ENCODE results near the gene PAQR9. TPM values are rescaled to one million over a fixed set of nuclear protein-coding genes. Genes with fewer than 3 reads are reported as not detected.
A peak's percentile ranks its signal among the peaks of the same experiment; 100 is the strongest.

The PAQR9 gene
- total RNA-seq, 5 donors from 2014 or later (not counting 1 experiment from before 2014, with no cell fraction given) = not detected

DNA sequence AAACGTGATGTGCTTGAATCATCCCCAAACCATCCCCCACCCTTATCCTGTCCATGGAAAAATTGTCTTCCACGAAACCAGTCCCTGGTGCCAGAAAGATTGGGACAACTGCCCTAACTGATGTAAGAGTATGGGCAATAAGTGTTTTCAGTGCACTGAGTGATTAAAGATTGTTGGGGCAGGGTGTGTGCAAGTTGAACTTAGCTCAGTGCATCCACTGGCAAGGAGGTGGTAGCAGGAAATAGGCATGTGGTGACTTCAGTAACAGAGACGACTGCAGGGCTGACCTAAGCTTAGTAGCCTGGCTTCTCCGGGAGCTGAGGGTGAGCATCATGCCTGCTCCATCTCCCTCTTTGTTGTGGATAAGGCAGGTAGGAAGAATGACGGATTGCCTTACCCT, 27.5 kb downstream of the PAQR9 start:
- Histone ChIP-seq H3K27me3 (replicated peaks in 1 of 2; ENCODE audit: control insufficient read depth in 2 of 2, extremely low read depth in 1 of 2, insufficient read depth in 2 of 2, low read length in 1 of 2) (peaks cover 2 to 7% of the 10 kb centered on the region in 2 experiments), H3K36me3 (ENCODE audit: control insufficient read depth in 2 of 2, extremely low read depth in 1 of 2, insufficient read depth in 1 of 2, low read length in 1 of 2) (no peaks in the 10 kb centered on the region), H3K4me3 (ENCODE audit: control insufficient read depth in 1 of 2, extremely low read depth in 1 of 2, low read length in 1 of 2) (no peak overlapping the region), H3K4me1 (ENCODE audit: control insufficient read depth in 1 of 2, extremely low read depth in 1 of 2, insufficient read depth in 2 of 2, low read length in 2 of 2) (no peaks in the 10 kb centered on the region), H3K9me3 (no peaks in the 10 kb centered on the region), H3K27ac (ENCODE audit: low read length) (no peak overlapping the region)
- DNase-seq = no peak
- H3K27me3 Mint-ChIP-seq = peaks cover 5 to 6% of the 10 kb centered on the region in 2 donors
- ATAC-seq (replicated peaks in 1 of 4) = no peak
- WGBS (ENCODE audit: insufficient coverage) = 80% methylated on average over 2 of the region's 5 CpGs
- no peak overlapping the region for H3K27ac Mint-ChIP-seq
- H3K4me1 Mint-ChIP-seq = no peaks in the 10 kb centered on the region
- H3K36me3 Mint-ChIP-seq = no peaks in the 10 kb centered on the region
- no peak overlapping the region for H3K4me3 Mint-ChIP-seq
- H3K9me3 Mint-ChIP-seq = no peaks in the 10 kb centered on the region
- ChIA-PET CTCF (no interaction called here), POLR2A (no interaction called here)

DNA sequence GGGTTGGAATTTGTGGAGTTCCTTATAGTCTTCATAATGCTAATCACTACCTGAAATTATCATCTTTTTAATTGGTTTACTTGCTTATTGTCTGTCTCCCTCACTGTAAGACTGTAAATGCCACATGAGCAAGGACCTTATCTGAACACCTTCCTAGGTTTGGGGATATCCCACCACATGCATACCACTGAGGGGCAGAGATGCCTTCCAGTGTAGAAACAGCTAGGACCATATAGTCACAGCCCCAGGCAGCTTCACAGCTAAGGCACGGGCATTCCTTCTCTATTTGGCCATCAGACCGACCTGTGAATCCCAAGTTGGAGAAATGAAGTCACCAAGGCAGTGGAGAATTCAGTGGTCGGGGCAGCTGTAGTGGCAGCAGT, 28.6 kb downstream of the PAQR9 start:
- Histone ChIP-seq H3K9me3 (no peaks in the 10 kb centered on the region), H3K4me3 (ENCODE audit: control insufficient read depth in 1 of 2, extremely low read depth in 1 of 2, low read length in 1 of 2) (no peak overlapping the region), H3K4me1 (ENCODE audit: control insufficient read depth in 1 of 2, extremely low read depth in 1 of 2, insufficient read depth in 2 of 2, low read length in 2 of 2) (no peaks in the 10 kb centered on the region), H3K36me3 (ENCODE audit: control insufficient read depth in 2 of 2, extremely low read depth in 1 of 2, insufficient read depth in 1 of 2, low read length in 1 of 2) (no peaks in the 10 kb centered on the region), H3K27ac (ENCODE audit: low read length) (no peak overlapping the region), H3K27me3 (replicated peaks in 1 of 2; ENCODE audit: control insufficient read depth in 2 of 2, extremely low read depth in 1 of 2, insufficient read depth in 2 of 2, low read length in 1 of 2) (peaks cover 2 to 7% of the 10 kb centered on the region in 2 experiments)
- POLR2A ChIA-PET = no interaction called here
- H3K4me3 Mint-ChIP-seq = no peak overlapping the region
- H3K27me3 Mint-ChIP-seq = peaks cover 4 to 5% of the 10 kb centered on the region in 2 donors
- no peaks in the 10 kb centered on the region for H3K4me1 Mint-ChIP-seq
- no peaks in the 10 kb centered on the region for H3K9me3 Mint-ChIP-seq
- WGBS (ENCODE audit: insufficient coverage) = 90% methylated on average over 3 of the region's 3 CpGs
- H3K27ac Mint-ChIP-seq = no peak overlapping the region
- ATAC-seq (replicated peaks in 1 of 4) = no peak
- H3K36me3 Mint-ChIP-seq = no peaks in the 10 kb centered on the region
- no peak for DNase-seq
- CTCF ChIA-PET = interaction anchor here in 1 of 2 donors (0.7 kb wide), 1 partner anchor 104 kb away, joined by 3 read pairs; no protein-coding TSS in a partner anchor

DNA sequence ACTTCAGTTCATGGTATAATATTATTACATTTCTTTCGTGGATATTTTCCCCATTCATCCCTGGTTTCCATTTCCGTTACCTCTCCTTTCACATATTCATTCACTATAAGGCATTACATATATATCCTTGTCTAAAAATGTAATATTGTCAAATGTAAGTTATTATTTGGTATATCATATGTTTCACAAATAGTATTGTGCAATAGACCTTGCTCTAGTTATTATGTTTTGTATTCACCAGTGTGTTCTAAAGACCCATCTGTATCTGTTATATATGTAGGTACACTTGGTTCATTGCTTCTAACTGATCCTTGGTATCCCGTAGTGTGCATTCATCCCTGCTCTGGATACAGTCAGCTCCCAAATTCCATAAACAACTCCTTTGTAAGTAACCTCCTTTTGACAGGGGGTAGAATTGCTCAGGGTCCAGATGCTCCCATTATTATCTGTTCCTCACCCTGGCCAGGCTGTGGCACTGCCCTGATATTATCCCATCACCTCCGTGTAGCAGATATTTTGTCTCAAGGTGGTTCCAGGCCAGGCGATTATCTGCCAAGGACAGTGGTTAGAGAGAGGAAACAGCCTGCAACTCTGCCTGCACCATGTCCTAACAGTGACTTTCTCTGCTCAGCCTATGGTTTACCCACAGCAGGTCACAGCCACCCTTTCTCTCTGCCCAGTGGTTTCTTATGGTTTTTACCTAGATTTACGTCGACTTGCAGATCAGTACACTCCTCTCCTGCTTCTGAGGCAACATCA, 29.2 kb downstream of the PAQR9 start:
- DNase-seq = no peak
- Histone ChIP-seq H3K27me3 (replicated peaks in 1 of 2; ENCODE audit: control insufficient read depth in 2 of 2, extremely low read depth in 1 of 2, insufficient read depth in 2 of 2, low read length in 1 of 2) (peaks cover 2 to 7% of the 10 kb centered on the region in 2 experiments), H3K27ac (ENCODE audit: low read length) (no peak overlapping the region), H3K4me1 (ENCODE audit: control insufficient read depth in 1 of 2, extremely low read depth in 1 of 2, insufficient read depth in 2 of 2, low read length in 2 of 2) (no peaks in the 10 kb centered on the region), H3K36me3 (ENCODE audit: control insufficient read depth in 2 of 2, extremely low read depth in 1 of 2, insufficient read depth in 1 of 2, low read length in 1 of 2) (no peaks in the 10 kb centered on the region), H3K4me3 (ENCODE audit: control insufficient read depth in 1 of 2, extremely low read depth in 1 of 2, low read length in 1 of 2) (no peak overlapping the region), H3K9me3 (no peaks in the 10 kb centered on the region)
- Mint-ChIP-seq H3K27me3 (peaks cover 4 to 5% of the 10 kb centered on the region in 2 donors), H3K27ac (no peak overlapping the region), H3K4me3 (no peak overlapping the region), H3K9me3 (no peaks in the 10 kb centered on the region), H3K36me3 (no peaks in the 10 kb centered on the region), H3K4me1 (no peaks in the 10 kb centered on the region)
- POLR2A ChIA-PET = no interaction called here
- WGBS (ENCODE audit: insufficient coverage) = no CpG with 5 or more reads among the region's 7 CpGs
- no peak for ATAC-seq (replicated peaks in 1 of 4)
- CTCF ChIA-PET = interaction anchor here in 1 of 2 donors (0.7 kb wide), 1 partner anchor 105 kb away, joined by 3 read pairs; no protein-coding TSS in a partner anchor

DNA sequence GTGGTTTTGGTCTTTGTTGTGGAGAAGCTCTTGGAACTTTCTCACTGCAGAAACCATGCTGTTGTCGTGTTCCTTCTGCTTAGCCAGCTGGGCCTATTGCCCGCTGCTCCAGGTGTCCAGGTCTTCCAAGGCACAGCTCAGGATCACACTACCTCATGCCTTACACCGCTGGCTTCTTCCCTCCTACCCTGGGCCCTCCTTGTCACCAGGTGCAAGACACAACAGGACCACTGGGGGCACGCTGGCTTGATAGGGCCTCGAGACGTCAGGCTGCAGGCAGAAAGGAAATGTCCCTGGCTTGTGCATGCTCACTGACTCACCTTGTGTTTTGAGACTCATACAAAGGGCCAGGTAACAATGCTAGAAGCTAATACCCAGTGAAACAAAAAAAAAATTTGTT, 32.3 kb downstream of the PAQR9 start:
- Histone ChIP-seq H3K36me3 (ENCODE audit: control insufficient read depth in 2 of 2, extremely low read depth in 1 of 2, insufficient read depth in 1 of 2, low read length in 1 of 2) (no peaks in the 10 kb centered on the region), H3K4me3 (ENCODE audit: control insufficient read depth in 1 of 2, extremely low read depth in 1 of 2, low read length in 1 of 2) (no peak overlapping the region), H3K4me1 (ENCODE audit: control insufficient read depth in 1 of 2, extremely low read depth in 1 of 2, insufficient read depth in 2 of 2, low read length in 2 of 2) (no peaks in the 10 kb centered on the region), H3K27me3 (replicated peaks in 1 of 2; ENCODE audit: control insufficient read depth in 2 of 2, extremely low read depth in 1 of 2, insufficient read depth in 2 of 2, low read length in 1 of 2) (peaks cover 2 to 11% of the 10 kb centered on the region in 2 experiments), H3K9me3 (no peaks in the 10 kb centered on the region), H3K27ac (ENCODE audit: low read length) (no peak overlapping the region)
- POLR2A ChIA-PET = no interaction called here
- DNase-seq (peak in 10 of 35 experiments; percentile 2 to 32 (median 8)), ATAC-seq (replicated peaks in 1 of 4) (peak in 3 of 4 experiments; percentile 50 to 55 (median 53))
- Mint-ChIP-seq H3K9me3 (no peaks in the 10 kb centered on the region), H3K4me3 (no peak overlapping the region), H3K36me3 (no peaks in the 10 kb centered on the region), H3K4me1 (no peaks in the 10 kb centered on the region), H3K27me3 (peaks cover 13 to 17% of the 10 kb centered on the region in 2 donors), H3K27ac (no peak overlapping the region)
- CTCF ChIA-PET = interaction anchor here in 1 of 2 donors (0.5 kb wide), 1 partner anchor 51 kb away, joined by 9 read pairs; no protein-coding TSS in a partner anchor
- WGBS (ENCODE audit: insufficient coverage) = 95% methylated on average over 3 of the region's 6 CpGs

DNA sequence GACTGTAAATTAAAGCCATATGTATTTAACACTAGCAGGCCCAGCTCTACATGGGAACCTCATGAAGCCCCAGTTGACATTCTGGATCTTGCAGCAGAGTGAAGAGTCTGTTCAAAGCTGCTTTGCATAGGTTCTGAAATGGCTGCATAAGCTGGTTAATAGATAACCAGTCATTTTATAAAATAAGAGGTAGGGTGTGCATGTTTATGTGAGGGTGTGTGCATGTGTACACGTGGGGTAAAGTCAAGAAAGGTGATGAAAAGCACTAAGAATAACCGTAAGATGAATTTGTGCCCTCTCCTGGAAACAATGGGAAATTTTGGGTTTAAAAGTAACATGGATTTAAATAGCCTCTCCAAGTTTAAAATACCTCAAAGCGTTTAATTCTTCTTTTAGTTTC, 33.0 kb downstream of the PAQR9 start:
- no peak overlapping the region for H3K27ac ChIP-seq (ENCODE audit: low read length)
- ATAC-seq (replicated peaks in 1 of 4) (no peak), DNase-seq (no peak)
- no peak overlapping the region for H3K4me3 ChIP-seq (ENCODE audit: control insufficient read depth in 1 of 2, extremely low read depth in 1 of 2, low read length in 1 of 2)
- H3K9me3 ChIP-seq = no peaks in the 10 kb centered on the region
- Mint-ChIP-seq H3K36me3 (no peaks in the 10 kb centered on the region), H3K4me3 (no peak overlapping the region), H3K9me3 (no peaks in the 10 kb centered on the region), H3K27ac (no peak overlapping the region), H3K27me3 (peaks cover 21 to 23% of the 10 kb centered on the region in 2 donors), H3K4me1 (no peaks in the 10 kb centered on the region)
- ChIA-PET CTCF (no interaction called here), POLR2A (no interaction called here)
- WGBS (ENCODE audit: insufficient coverage) = 75% methylated on average over 1 of the region's 3 CpGs
- H3K36me3 ChIP-seq (ENCODE audit: control insufficient read depth in 2 of 2, extremely low read depth in 1 of 2, insufficient read depth in 1 of 2, low read length in 1 of 2) = no peaks in the 10 kb centered on the region
- peaks cover 2 to 9% of the 10 kb centered on the region in 2 experiments for H3K27me3 ChIP-seq (replicated peaks in 1 of 2; ENCODE audit: control insufficient read depth in 2 of 2, extremely low read depth in 1 of 2, insufficient read depth in 2 of 2, low read length in 1 of 2)
- no peaks in the 10 kb centered on the region for H3K4me1 ChIP-seq (ENCODE audit: control insufficient read depth in 1 of 2, extremely low read depth in 1 of 2, insufficient read depth in 2 of 2, low read length in 2 of 2)

DNA sequence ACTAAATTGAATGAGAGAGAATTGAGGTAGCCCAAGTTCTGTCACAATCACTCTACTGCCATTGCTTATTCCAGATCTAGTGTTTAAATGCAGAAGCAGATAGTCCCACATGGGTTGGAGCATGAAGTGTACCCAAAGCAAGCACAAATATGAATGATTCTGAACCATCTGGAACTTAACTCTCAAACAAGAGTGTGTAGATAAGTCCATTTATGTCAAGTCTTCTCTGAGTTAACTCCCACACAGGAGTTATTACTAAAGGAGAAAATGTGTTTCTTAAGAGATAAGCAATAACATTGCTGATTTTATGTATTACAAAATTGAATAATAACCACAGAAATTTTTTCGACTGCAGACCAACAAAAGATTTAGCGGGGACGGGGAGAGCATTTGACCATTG, 33.6 kb downstream of the PAQR9 start:
- H3K4me1 Mint-ChIP-seq = no peaks in the 10 kb centered on the region
- CTCF ChIA-PET = no interaction called here
- POLR2A ChIA-PET = no interaction called here

More for the DNA sequence above, 33.6 kb downstream of the PAQR9 start:
- ATAC-seq (replicated peaks in 1 of 4) (no peak), DNase-seq (no peak)
- Mint-ChIP-seq H3K36me3 (no peaks in the 10 kb centered on the region), H3K4me3 (no peak overlapping the region), H3K27me3 (peaks cover 25 to 26% of the 10 kb centered on the region in 2 donors), H3K27ac (no peak overlapping the region), H3K9me3 (no peaks in the 10 kb centered on the region)
- Histone ChIP-seq H3K27me3 (replicated peaks in 1 of 2; ENCODE audit: control insufficient read depth in 2 of 2, extremely low read depth in 1 of 2, insufficient read depth in 2 of 2, low read length in 1 of 2) (peaks cover 2 to 9% of the 10 kb centered on the region in 2 experiments), H3K27ac (ENCODE audit: low read length) (no peak overlapping the region), H3K4me1 (ENCODE audit: control insufficient read depth in 1 of 2, extremely low read depth in 1 of 2, insufficient read depth in 2 of 2, low read length in 2 of 2) (no peaks in the 10 kb centered on the region), H3K4me3 (ENCODE audit: control insufficient read depth in 1 of 2, extremely low read depth in 1 of 2, low read length in 1 of 2) (no peak overlapping the region), H3K36me3 (ENCODE audit: control insufficient read depth in 2 of 2, extremely low read depth in 1 of 2, insufficient read depth in 1 of 2, low read length in 1 of 2) (no peaks in the 10 kb centered on the region), H3K9me3 (no peaks in the 10 kb centered on the region)
- WGBS (ENCODE audit: insufficient coverage) = no CpG with 5 or more reads among the region's 3 CpGs

Measured in T-cell (primary cell).